H1 (cell line): ENCODE data around the gene PCDHA10. TPM values are rescaled to one million over a fixed set of nuclear protein-coding genes. Genes with fewer than 3 reads are reported as not detected.

Source experiments
- CTCF ChIA-PET: fragments of 300-600 bp; sonication (Branson Sonifier 250); formaldehyde crosslinking; loops from one replicate; lab custom pipeline; 2021; ENCODE audit not compliant: partially characterized antibody; lab: Charles Lee
- POLR2A ChIA-PET: fragments of 300-600 bp; sonication (Branson Sonifier 250); formaldehyde crosslinking; loops from one replicate; lab custom pipeline; 2021; ENCODE audit warnings: inconsistent platforms; ENCODE audit not compliant: partially characterized antibody; lab: Charles Lee
- DNase-seq, 2 experiments: peaks; one replicate each; pipeline versions ENCODE4 v3.0.0 to v3.0.0-alpha.2; 2010 to 2022; ENCODE audit warnings: low spot score in 2 of 2, low read depth in 1 of 2, mixed read lengths in 1 of 2
- FAIRE-seq: peaks from 2 replicates; lab custom pipeline; 2011; peaks lifted over from hg19 to GRCh38; lab: Jason Lieb, UNC
- H2AFZ ChIP-seq: 2 replicates; pipeline ENCODE4 v1.8.1; 2012; ENCODE audit warnings: low read length, inconsistent platforms
- H2AK5ac ChIP-seq: 2 replicates; pipeline ENCODE4 v1.6.1; 2013; ENCODE audit warnings: low read depth, low read length
- H2BK120ac ChIP-seq: replicated peaks from 2 replicates; pipeline ENCODE3; 2013; ENCODE audit warnings: low read depth, low read length, inconsistent platforms
- H2BK12ac ChIP-seq: 2 replicates; pipeline ENCODE4 v1.6.1; 2013; ENCODE audit warnings: low read depth, low read length
- H2BK15ac ChIP-seq: 2 replicates; pipeline ENCODE4 v1.6.1; 2013; ENCODE audit warnings: low read length
- H2BK20ac ChIP-seq: 2 replicates; pipeline ENCODE4 v1.6.1; 2013; ENCODE audit warnings: low read length
- H2BK5ac ChIP-seq: 2 replicates; pipeline ENCODE4 v1.6.1; 2013; ENCODE audit warnings: low read depth, low read length
- H3K14ac ChIP-seq: 2 replicates; pipeline ENCODE4 v1.6.1; 2013; ENCODE audit warnings: inconsistent platforms; ENCODE audit not compliant: insufficient read length
- H3K18ac ChIP-seq: 2 replicates; pipeline ENCODE4 v1.6.1; 2013; ENCODE audit warnings: low read length; ENCODE audit errors: extremely low read depth
- H3K23ac ChIP-seq: 2 replicates; pipeline ENCODE4 v1.6.1; 2013; ENCODE audit warnings: inconsistent platforms; ENCODE audit not compliant: insufficient read length
- H3K23me2 ChIP-seq: 2 replicates; pipeline ENCODE4 v1.6.1; 2013; ENCODE audit warnings: low read depth, low read length
- H3K27ac ChIP-seq: 2 replicates; pipeline ENCODE4 v1.6.1; 2011; ENCODE audit warnings: low read depth, low read length, inconsistent platforms
- H3K27me3 ChIP-seq, 4 experiments: replicated peaks in 1 of 4; 1 replicate in 1 of 4; 2 replicates in 3 of 4; pipeline versions ENCODE4 v1.6.1 to v1.8.1; 2011 to 2013; ENCODE audit warnings: low read length in 3 of 4, mild to moderate bottlenecking in 3 of 4, inconsistent platforms in 2 of 4, mixed read lengths in 2 of 4, moderate library complexity in 1 of 4; ENCODE audit not compliant: control insufficient read depth in 3 of 4, insufficient read depth in 3 of 4; ENCODE audit errors: extremely low read depth in 1 of 4
- H3K36me3 ChIP-seq, 4 experiments: 2 replicates each; pipeline versions ENCODE4 v1.6.1 to v1.8.1; 2011 to 2013; ENCODE audit warnings: mild to moderate bottlenecking in 4 of 4, low read length in 3 of 4, moderate library complexity in 2 of 4, control low read depth in 1 of 4, inconsistent platforms in 1 of 4; ENCODE audit not compliant: insufficient read depth in 4 of 4, control insufficient read depth in 2 of 4
- H3K4ac ChIP-seq: replicated peaks from 2 replicates; pipeline ENCODE3; 2013; ENCODE audit warnings: low read length, low read depth, mixed read lengths, inconsistent platforms; ENCODE audit not compliant: insufficient read length
- H3K4me1 ChIP-seq, 4 experiments: replicated peaks in 1 of 4; 1 replicate in 1 of 4; 2 replicates in 3 of 4; pipeline versions ENCODE4 v1.6.1 to v1.8.1; 2011 to 2013; ENCODE audit warnings: low read length in 3 of 4, inconsistent platforms in 2 of 4, mixed read lengths in 1 of 4; ENCODE audit not compliant: insufficient read depth in 4 of 4, control insufficient read depth in 3 of 4
- H3K4me2 ChIP-seq, 2 experiments: 2 replicates each; pipeline versions ENCODE4 v1.6.1 to v1.8.1; 2011 to 2013; ENCODE audit warnings: low read depth in 2 of 2, low read length in 2 of 2, control low read depth in 1 of 2, inconsistent platforms in 1 of 2, mild to moderate bottlenecking in 1 of 2; ENCODE audit not compliant: insufficient read depth in 1 of 2
- H3K4me3 ChIP-seq, 4 experiments: fragments of 200-600, 300-600 bp in 1 of 4; sonication (generic), shearing (Covaris generic), sonication (Bioruptor Twin) in 1 of 4; 2 replicates each; pipeline versions ENCODE4 v1.5.1 to v1.8.1; 2011 to 2016; ENCODE audit warnings: low read length in 4 of 4, low read depth in 3 of 4, control low read depth in 2 of 4, inconsistent platforms in 2 of 4, mild to moderate bottlenecking in 2 of 4, mixed read lengths in 1 of 4, moderate library complexity in 1 of 4; ENCODE audit not compliant: insufficient read depth in 2 of 4; ENCODE audit errors: extremely low read depth in 1 of 4
- H3K56ac ChIP-seq: replicated peaks from 2 replicates; pipeline ENCODE3; 2013; ENCODE audit warnings: low read depth, mild to moderate bottlenecking, mixed read lengths, low read length, inconsistent platforms; ENCODE audit not compliant: insufficient read length
- H3K79me1 ChIP-seq: 2 replicates; pipeline ENCODE4 v1.6.1; 2013; ENCODE audit warnings: low read depth, low read length, control low read depth
- H3K79me2 ChIP-seq, 2 experiments: 2 replicates each; pipeline versions ENCODE4 v1.6.1 to v1.8.1; 2012 to 2013; ENCODE audit warnings: low read length in 2 of 2, mild to moderate bottlenecking in 2 of 2, inconsistent platforms in 1 of 2; ENCODE audit not compliant: insufficient read depth in 2 of 2, control insufficient read depth in 1 of 2
- H3K9ac ChIP-seq, 4 experiments: replicated peaks in 1 of 4; 1 replicate in 1 of 4; 2 replicates in 3 of 4; pipeline versions ENCODE4 v1.6.1 to v1.8.1; 2011 to 2013; ENCODE audit warnings: low read depth in 3 of 4, low read length in 3 of 4, control low read depth in 2 of 4, mild to moderate bottlenecking in 2 of 4, moderate library complexity in 2 of 4, inconsistent platforms in 1 of 4; ENCODE audit errors: extremely low read depth in 1 of 4
- H3K9me3 ChIP-seq, 2 experiments: 2 replicates each; pipeline versions ENCODE4 v1.6.1 to v1.8.1; 2012 to 2013; ENCODE audit warnings: mild to moderate bottlenecking in 2 of 2, moderate library complexity in 2 of 2, control low read depth in 1 of 2, inconsistent platforms in 1 of 2, low read depth in 1 of 2, low read length in 1 of 2, mixed read lengths in 1 of 2; ENCODE audit not compliant: insufficient read depth in 2 of 2
- H4K20me1 ChIP-seq, 2 experiments: replicated peaks in 1 of 2; 2 replicates each; pipeline versions ENCODE3 to v1.8.1; 2011 to 2013; ENCODE audit warnings: inconsistent platforms in 2 of 2, low read length in 2 of 2, mild to moderate bottlenecking in 1 of 2; ENCODE audit not compliant: insufficient read depth in 2 of 2, control insufficient read depth in 1 of 2
- H4K5ac ChIP-seq: 2 replicates; pipeline ENCODE4 v1.6.1; 2013; ENCODE audit warnings: low read length, low read depth, mixed read lengths, inconsistent platforms; ENCODE audit not compliant: insufficient read length
- H4K8ac ChIP-seq: 2 replicates; pipeline ENCODE4 v1.8.0; 2013; ENCODE audit warnings: mild to moderate bottlenecking, moderate library complexity, low read length, inconsistent platforms; ENCODE audit not compliant: insufficient read depth; ENCODE audit errors: extremely low read depth
- H4K91ac ChIP-seq: replicated peaks from 2 replicates; pipeline ENCODE3; 2013; ENCODE audit warnings: low read length, mixed read lengths, inconsistent platforms; ENCODE audit not compliant: insufficient read length
- ASH2L ChIP-seq: fragments of 200-600, 300-600 bp; sonication (generic); IDR thresholded peaks from one replicate; pipeline ENCODE4 v1.7.1; 2017; ENCODE audit warnings: low read length
- ATF2 ChIP-seq: IDR thresholded peaks from 2 replicates; pipeline ENCODE4 v1.6.1; 2012; ENCODE audit warnings: low read length, inconsistent platforms
- BACH1 ChIP-seq: IDR thresholded peaks from 2 replicates; pipeline ENCODE4 v1.6.1; 2012; ENCODE audit warnings: low read length, improper control_type of control experiment
- CHD2 ChIP-seq: IDR thresholded peaks from 2 replicates; pipeline ENCODE4 v1.6.1; 2012; ENCODE audit warnings: low read length, improper control_type of control experiment
- PHF8 ChIP-seq: fragments of 200-600 bp; sonication (generic); conservative IDR thresholded peaks from 2 replicates; pipeline ENCODE4 v1.7.1; 2012; ENCODE audit warnings: low read depth, mild to moderate bottlenecking, inconsistent platforms, low read length, moderate library complexity
- POLR2A ChIP-seq, 2 experiments: IDR thresholded peaks; 1 replicate in 1 of 2; 2 replicates in 1 of 2; pipeline ENCODE4 v1.6.1; 2011; ENCODE audit warnings: low read depth in 2 of 2, low read length in 2 of 2, mild to moderate bottlenecking in 2 of 2; ENCODE audit errors: control extremely low read depth in 1 of 2
- POLR2AphosphoS5 ChIP-seq: IDR thresholded peaks from 2 replicates; pipeline ENCODE4 v1.6.1; 2011; ENCODE audit warnings: low read depth, low read length
- RAD21 ChIP-seq, 2 experiments: IDR thresholded peaks in 1 of 2; conservative IDR thresholded peaks in 1 of 2; 2 replicates each; pipeline ENCODE4 v1.6.1; 2011; ENCODE audit warnings: low read depth in 2 of 2, low read length in 2 of 2, improper control_type of control experiment in 1 of 2, inconsistent platforms in 1 of 2, mild to moderate bottlenecking in 1 of 2, moderate library complexity in 1 of 2
- TEAD4 ChIP-seq: IDR thresholded peaks from 2 replicates; pipeline ENCODE4 v1.6.1; 2012; ENCODE audit warnings: low read depth, low read length, inconsistent platforms, mixed read lengths
- WGBS, 2 experiments: shearing (Covaris generic) in 1 of 2; methylation state at CpG; one replicate each; pipeline versions ENCODE4 v1.1.6 to v1.1.7; 2013 to 2015; ENCODE audit warnings: low lambda C conversion rate in 2 of 2, mixed read lengths in 2 of 2, inconsistent platforms in 1 of 2, low coverage in 1 of 2, missing lambda C conversion rate in 1 of 2; ENCODE audit not compliant: insufficient replicate concordance in 2 of 2, insufficient coverage in 1 of 2, insufficient read length in 1 of 2; ENCODE audit errors: extremely low coverage in 1 of 2, missing lambda C conversion rate in 1 of 2; 5-methylcytosine and 5-hydroxymethylcytosine counted together
- polyA plus RNA-seq, 7 experiments: library from polyadenylated mRNA; depleted of rRNA in 3 of 7; stranded (reverse) in 5 of 7; unstranded in 2 of 7; fragments of >200 nt in 5 of 7; fragments of 200-250 nt in 2 of 7; gene quantifications; 1 replicate in 5 of 7; 2 replicates in 1 of 7; 4 replicates in 1 of 7; pipeline versions ENCODE4 v1.2.1 to v1.2.3, GENCODE V29; 2011 to 2013; ENCODE audit warnings: missing spikeins in 2 of 7, mixed read lengths in 2 of 7
- total RNA-seq: library from RNA; stranded (reverse); fragmentation: NEBNext Ultra II Directional; extraction: Animal tissue kit (Norgen Biotek cat#: 25700); gene quantifications from 2 replicates; pipeline ENCODE4 v1.2.1, GENCODE V29; 2021

The PCDHA10 gene
- total and polyA plus RNA-seq, 2 of the 8 experiments (the other 6 are each of a cell fraction or from before 2014, with no cell fraction given), result 2.8 to 5.4 TPM

- Histone ChIP-seq H3K56ac (no peak within 1 kb of the TSS), H3K36me3 (peaks cover 0 to 12% (median 0%) of the 10 kb centered on the region in 4 experiments; a peak in 3 of 8 replicates), H3K23me2 (no peaks in the 10 kb centered on the region), H2AK5ac (no peak within 1 kb of the TSS), H3K9ac (peak within 1 kb of the TSS; percentile 75 to 90 (median 84)), H4K5ac (peak within 1 kb of the TSS; percentile 28), H3K18ac (peak within 1 kb of the TSS; percentile 81), H4K91ac (no peak within 1 kb of the TSS), H3K14ac (no peak within 1 kb of the TSS), H2BK15ac (no peak within 1 kb of the TSS), H3K9me3 (peaks cover 0 to 13% of the 10 kb centered on the region in 2 experiments; a peak in 2 of 4 replicates), H2BK20ac (no peak within 1 kb of the TSS), H2BK5ac (no peak within 1 kb of the TSS), H3K23ac (no peak within 1 kb of the TSS), H3K4me2 (peak within 1 kb of the TSS; percentile 55 to 59), H3K79me1 (no peaks in the 10 kb centered on the region), H3K79me2 (no peaks in the 10 kb centered on the region), H3K4me1 (no peaks in the 10 kb centered on the region), H2BK12ac (no peak within 1 kb of the TSS), H4K8ac (no peak within 1 kb of the TSS), H2AFZ (peak within 1 kb of the TSS; percentile 95), H3K27ac (peak within 1 kb of the TSS; percentile 31; the same call in 1 of the 2 replicates), H3K4me3 (peak within 1 kb of the TSS; percentile 80 to 88 (median 85)), H4K20me1 (no peaks in the 10 kb centered on the region), H3K27me3 (no peaks in the 10 kb centered on the region), H2BK120ac (no peak within 1 kb of the TSS), H3K4ac (no peak within 1 kb of the TSS)
- CTCF ChIA-PET, result interaction anchor here (0.6 to 5.5 kb wide), 49 partner anchors 9 to 757 kb away, joined by 3 to 59 read pairs (median 4); partner anchors contain the start of genes PCDHA1, PCDHA10, PCDHA11 and PCDHA12
- WGBS, 2 experiments, result 5% methylated on average over 36 of the region's 47 CpGs; no CpG with 5 or more reads in 1 of the 2 experiments
- DNase-seq, result peak in 1 of 2 experiments; percentile 94
- POLR2A ChIA-PET, result interaction anchor here (0.6 to 2.1 kb wide), 8 partner anchors 10 to 233 kb away, joined by 3 to 8 read pairs (median 3); partner anchors contain the start of genes PCDHA1, PCDHA2 and PCDHA6
- FAIRE-seq, result peak; percentile 93
- TF ChIP-seq ATF2 (0 out of 2 replicates have a peak, but pooled peaks have one; percentile 31), POLR2AphosphoS5 (peak; percentile 56; the same call in 1 of the 2 replicates), BACH1 (no peak), ASH2L (peak; percentile 40), CHD2 (no peak; the same call in 1 of the 2 replicates), RAD21 (IDR thresholded peaks at IDR 0.05 in 1 of 2, conservative IDR thresholded peaks at IDR 0.05 in 1 of 2; ENCODE audit: low read depth in 2 of 2, low read length in 2 of 2) (peak; percentile 75 to 76), PHF8 (peak; percentile 66), TEAD4 (0 out of 2 replicates have a peak, but pooled peaks have one; percentile 32), POLR2A (IDR thresholded peaks at IDR 0.05; ENCODE audit: control extremely low read depth in 1 of 2, low read depth in 2 of 2, low read length in 2 of 2) (peak in 1 of 2 experiments; percentile 59; a peak in 2 of 3 replicates)
Measured at GRCh38 chr5:140806834-140807775, 48.6 kb upstream of the PCDHA10 start, which contains the start of gene PCDHA4. TSS of gene PCDHA4 (plus strand) at chr5:140807068.
